SK-N-SH treated with all-trans-retinoic acid at 6 μM for 48 hours (cell line): ENCODE measurements around the gene CATSPERZ.

Experiments used
- CSDC2 ChIP-seq: fragments of 250-450 bp; sonication (Bioruptor Pico); IDR thresholded peaks from 2 replicates; pipeline ENCODE4 v1.5.0; 2020; ENCODE audit warnings: mild to moderate bottlenecking, moderate library complexity
- ISL1 ChIP-seq: fragments of 250-450 bp; sonication (Bioruptor Pico); IDR thresholded peaks from 2 replicates; pipeline ENCODE4 v2.1.2; 2022; ENCODE audit warnings: mild to moderate bottlenecking, moderate library complexity
- PPARA ChIP-seq: fragments of 250-450 bp; sonication (Bioruptor Pico); IDR thresholded peaks from 2 replicates; pipeline ENCODE4 v1.5.0; 2020; ENCODE audit warnings: mild to moderate bottlenecking, borderline replicate concordance
- ZC3H10 ChIP-seq: fragments of 250-450 bp; sonication (Bioruptor Pico); IDR thresholded peaks from 2 replicates; pipeline ENCODE4 v1.5.1; 2021; ENCODE audit warnings: mild to moderate bottlenecking, moderate library complexity
- ZFP30 ChIP-seq: fragments of 450-650 bp; formaldehyde crosslinking; IDR thresholded peaks from 2 replicates; pipeline ENCODE4 v1.5.0; 2022; ENCODE audit warnings: mild to moderate bottlenecking, moderate library complexity

DNA sequence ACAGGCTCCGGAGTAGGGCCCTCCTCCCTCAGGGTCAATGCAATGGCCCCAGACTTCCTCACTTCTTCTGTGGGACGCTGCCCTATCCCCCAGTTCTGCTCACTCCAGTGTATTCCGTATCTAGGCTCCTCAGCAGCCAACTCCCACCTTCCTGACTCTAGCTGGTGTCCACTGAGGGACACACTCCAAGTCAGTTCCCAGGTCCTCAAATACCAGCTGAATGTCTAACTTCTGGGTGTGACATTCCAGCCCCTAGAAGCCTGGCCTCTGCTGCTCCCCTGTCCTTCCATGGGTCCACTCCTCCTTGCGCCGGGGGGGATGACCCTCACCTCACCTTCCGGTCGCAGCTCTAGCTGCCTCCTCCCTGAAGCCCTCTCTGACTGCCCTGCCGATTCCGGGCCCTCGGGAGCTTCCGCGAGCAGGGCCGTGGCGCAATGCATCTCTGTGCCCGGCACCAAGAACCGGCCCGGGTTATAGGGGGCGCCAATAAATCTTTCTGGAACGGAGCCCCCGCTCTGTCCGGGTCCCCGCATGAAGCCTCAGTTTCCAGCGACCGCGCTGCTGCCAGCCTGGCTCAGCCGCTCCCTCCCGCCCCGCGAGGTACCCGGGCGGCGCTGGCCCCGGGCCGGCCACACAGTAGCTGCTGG, 31.1 kb upstream of the CATSPERZ start:
- TF ChIP-seq CSDC2 (CRISPR knock-in tag) (no peak), ZC3H10 (no peak), PPARA (CRISPR knock-in tag) (no peak), ZFP30 (no peak), ISL1 (CRISPR knock-in tag) (no peak)
